Stimulated activated CD4-positive, alpha-beta T cell treated with anti-CD3 and anti-CD28 coated beads, TNF-alpha, amount 100 ng/mL, for 4 hours (primary cell): ENCODE results near the gene PLEKHA7.

ENCODE experiments used
- DNase-seq, 3 experiments: peaks; one replicate each; pipeline ENCODE4 v3.0.0-alpha.2; 2020; ENCODE audit warnings: low read depth in 3 of 3

PLEKHA7 gene

GRCh38 chr11:16738193-16738946 is 275.8 kb downstream of the PLEKHA7 start, which contains the start of gene C11orf58:
Gene C11orf58, plus strand, starts transcription at chr11:16738647. Its CDS starts 132 bp downstream, at chr11:16738779.
- DNase-seq, result peak; percentile 82 to 90 (median 88)

- no peak for DNase-seq
Measured at GRCh38 chr11:16737818-16738192, 276.4 kb downstream of the PLEKHA7 start.
